ENCODE data around the gene MAP3K6. TPM values are rescaled to one million over a fixed set of nuclear protein-coding genes. Genes with fewer than 3 reads are reported as not detected.

MAP3K6 gene
- total RNA-seq, 4 donors from 2014 or later: 85.0 to 140 (median 100) TPM

GRCh38 chr1:27361044-27361402 lies 5.7 kb downstream of the MAP3K6 start:
- intact Hi-C loops (cut with DNase I; ENCODE audit: low total_unique reads): no loop called here
- no peak for DNase-seq (ENCODE audit: low spot score in 2 of 2)
- WGBS, 2 donors: 90 to 91% methylated on average over 21 of the region's 21 CpGs
- H3K4me3 ChIP-seq (ENCODE audit: low read depth, poor library complexity, severe bottlenecking): no peak overlapping the region
- TF ChIP-seq CTCF (IDR thresholded peaks at IDR 0.05) (no peak), POLR2A (IDR thresholded peaks at IDR 0.05) (no peak)

- DNase-seq (ENCODE audit: low spot score in 2 of 2): no peak
- no peak overlapping the region for H3K4me3 ChIP-seq (ENCODE audit: low read depth, poor library complexity, severe bottlenecking)
- intact Hi-C loops (cut with DNase I; ENCODE audit: low total_unique reads): no loop called here
- 68 to 79% methylated on average over 70 to 71 of the region's 71 CpGs for WGBS, 2 donors
- no peak for TF ChIP-seq POLR2A (IDR thresholded peaks at IDR 0.05)
- TF ChIP-seq CTCF (IDR thresholded peaks at IDR 0.05): no peak
Measured at GRCh38 chr1:27360159-27361043, 6.4 kb downstream of the MAP3K6 start.

GRCh38 chr1:27359822-27360158 lies 7.0 kb downstream of the MAP3K6 start:
- intact Hi-C loops (cut with DNase I; ENCODE audit: low total_unique reads): no loop called here
- DNase-seq (ENCODE audit: low spot score in 2 of 2): peak in 1 of 2 donors; percentile 83

GRCh38 chr1:27358928-27359313 lies 7.8 kb downstream of the MAP3K6 start:
- TF ChIP-seq CTCF (IDR thresholded peaks at IDR 0.05): no peak
- TF ChIP-seq POLR2A (IDR thresholded peaks at IDR 0.05): no peak
- 90 to 92% methylated on average over 5 of the region's 5 CpGs for WGBS, 2 donors
- DNase-seq (ENCODE audit: low spot score in 2 of 2): no peak
- no peak overlapping the region for H3K4me3 ChIP-seq (ENCODE audit: low read depth, poor library complexity, severe bottlenecking)
- intact Hi-C loops (cut with DNase I; ENCODE audit: low total_unique reads): no loop called here

More at GRCh38 chr1:27359822-27360158, 7.0 kb downstream of the MAP3K6 start:
- no peak overlapping the region for H3K4me3 ChIP-seq (ENCODE audit: low read depth, poor library complexity, severe bottlenecking)
- WGBS, 2 donors: 52 to 67% methylated on average over 9 of the region's 9 CpGs
- TF ChIP-seq CTCF (IDR thresholded peaks at IDR 0.05): no peak
- no peak for TF ChIP-seq POLR2A (IDR thresholded peaks at IDR 0.05)

GRCh38 chr1:27358038-27358927 lies 8.5 kb downstream of the MAP3K6 start:
- intact Hi-C loops (cut with DNase I; ENCODE audit: low total_unique reads): no loop called here
- TF ChIP-seq CTCF (IDR thresholded peaks at IDR 0.05) (no peak), POLR2A (IDR thresholded peaks at IDR 0.05) (no peak)
- no peak overlapping the region for H3K4me3 ChIP-seq (ENCODE audit: low read depth, poor library complexity, severe bottlenecking)
- WGBS, 2 donors: 86 to 95% methylated on average over 19 to 21 of the region's 21 CpGs
- peak in 1 of 2 donors; percentile 82 for DNase-seq (ENCODE audit: low spot score in 2 of 2)

Data from lower leg skin (tissue), 4 donors.